Retinal pigment epithelial cell (primary cell): Measurements from ENCODE around the gene LETM1.

Experiments used
- DNase-seq: peaks from one replicate; pipeline ENCODE4 v3.0.0-alpha.2; 2010; ENCODE audit warnings: low read depth
- H3K4me3 ChIP-seq: 2 replicates; pipeline ENCODE4 v1.5.1; 2011; ENCODE audit warnings: mild to moderate bottlenecking, low read length, control low read depth, moderate library complexity
- TF ChIP-seq, protein P1 (sequence below): conservative IDR thresholded peaks from 2 replicates; pipeline ENCODE4 v1.5.1; 2011; ENCODE audit warnings: low read depth, low read length, control low read depth, inconsistent platforms

The LETM1 gene

DNA sequence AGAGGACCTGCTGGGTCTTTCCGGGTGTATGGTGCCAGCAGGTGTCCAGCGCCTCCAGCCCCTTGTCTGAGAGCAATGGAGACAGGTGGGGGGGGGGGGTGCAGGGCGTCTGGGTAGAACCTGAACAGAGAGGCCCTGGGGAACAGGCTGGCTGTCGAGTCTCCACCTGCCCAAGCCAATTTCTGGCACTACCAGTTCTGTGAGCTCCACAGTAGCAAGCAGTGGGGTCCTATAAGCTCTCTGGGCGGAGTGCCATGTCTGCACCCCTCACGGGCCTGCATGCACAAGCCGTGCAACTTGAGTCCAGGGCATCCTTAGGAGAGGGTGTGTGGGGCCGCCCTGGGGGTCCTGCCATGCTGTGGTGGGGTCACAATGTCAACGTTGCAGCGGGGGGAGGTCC lies 72.9 kb downstream of the LETM1 start:
- TF ChIP-seq, protein P1, sequence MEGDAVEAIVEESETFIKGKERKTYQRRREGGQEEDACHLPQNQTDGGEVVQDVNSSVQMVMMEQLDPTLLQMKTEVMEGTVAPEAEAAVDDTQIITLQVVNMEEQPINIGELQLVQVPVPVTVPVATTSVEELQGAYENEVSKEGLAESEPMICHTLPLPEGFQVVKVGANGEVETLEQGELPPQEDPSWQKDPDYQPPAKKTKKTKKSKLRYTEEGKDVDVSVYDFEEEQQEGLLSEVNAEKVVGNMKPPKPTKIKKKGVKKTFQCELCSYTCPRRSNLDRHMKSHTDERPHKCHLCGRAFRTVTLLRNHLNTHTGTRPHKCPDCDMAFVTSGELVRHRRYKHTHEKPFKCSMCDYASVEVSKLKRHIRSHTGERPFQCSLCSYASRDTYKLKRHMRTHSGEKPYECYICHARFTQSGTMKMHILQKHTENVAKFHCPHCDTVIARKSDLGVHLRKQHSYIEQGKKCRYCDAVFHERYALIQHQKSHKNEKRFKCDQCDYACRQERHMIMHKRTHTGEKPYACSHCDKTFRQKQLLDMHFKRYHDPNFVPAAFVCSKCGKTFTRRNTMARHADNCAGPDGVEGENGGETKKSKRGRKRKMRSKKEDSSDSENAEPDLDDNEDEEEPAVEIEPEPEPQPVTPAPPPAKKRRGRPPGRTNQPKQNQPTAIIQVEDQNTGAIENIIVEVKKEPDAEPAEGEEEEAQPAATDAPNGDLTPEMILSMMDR, result no peak
- DNase-seq, result no peak
- no peak overlapping the region for H3K4me3 ChIP-seq

DNA sequence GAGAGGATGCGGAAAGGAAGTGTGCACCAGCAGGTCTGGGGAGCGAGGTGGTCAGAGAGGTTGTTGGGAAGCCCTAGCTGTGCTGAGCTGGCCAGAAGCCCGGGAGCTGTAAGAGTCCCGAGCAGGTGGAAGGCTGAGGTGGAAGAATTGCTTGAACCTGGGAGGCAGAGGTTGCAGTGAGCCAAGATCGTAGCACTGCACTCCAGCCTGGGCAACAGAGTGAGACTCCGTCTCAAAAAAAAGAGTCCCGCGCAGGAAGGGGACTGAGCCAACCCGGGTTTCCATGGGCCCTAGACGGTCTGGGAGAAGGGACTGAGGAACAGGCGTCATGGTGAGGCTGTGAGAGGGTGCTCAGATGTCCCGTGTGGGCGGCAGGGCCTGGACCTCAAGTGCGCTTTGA lies 75.5 kb downstream of the LETM1 start:
- TF ChIP-seq, protein P1, result no peak
- H3K4me3 ChIP-seq, result no peak overlapping the region
- DNase-seq, result no peak

DNA sequence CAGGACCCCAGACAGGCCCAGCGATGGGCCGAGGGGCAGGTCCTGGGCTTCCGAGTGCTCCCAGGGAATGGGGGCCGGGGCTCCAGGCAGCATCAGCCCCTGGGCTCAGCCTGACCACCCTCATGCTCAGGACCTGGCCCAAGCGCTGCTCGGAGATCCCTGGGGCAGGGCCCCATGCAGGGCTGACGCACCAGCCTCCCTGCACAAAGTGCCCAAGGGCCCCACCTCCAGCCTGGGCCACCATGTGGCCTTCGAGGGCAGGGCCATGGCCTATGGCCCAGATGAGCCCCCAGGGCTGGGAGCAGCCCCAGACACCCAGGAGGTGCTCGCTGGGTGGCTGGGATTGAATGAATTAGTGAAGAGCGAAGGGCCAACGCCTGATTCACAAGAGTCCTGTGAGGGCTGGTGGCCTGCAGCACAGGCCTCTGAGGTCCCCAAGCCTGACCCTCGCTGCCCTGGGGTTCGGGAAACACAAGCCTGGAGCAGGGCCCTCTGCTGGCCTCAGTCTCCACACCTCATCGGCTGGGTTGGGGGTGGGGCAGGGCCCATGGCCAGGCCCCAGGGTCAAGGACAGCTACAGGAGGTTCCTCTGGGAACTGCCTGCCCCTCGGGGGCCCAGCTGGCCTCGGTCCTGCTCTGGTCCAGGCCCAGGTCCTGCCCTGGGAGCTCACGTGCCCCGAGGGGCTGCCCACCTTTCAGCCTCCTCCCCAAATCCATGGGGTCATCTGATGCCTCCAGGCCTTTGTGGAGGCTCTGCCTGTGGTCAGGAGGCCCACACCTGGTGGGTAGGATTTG lies 76.2 kb downstream of the LETM1 start:
- TF ChIP-seq, protein P1, result no peak
- DNase-seq, result no peak
- no peak overlapping the region for H3K4me3 ChIP-seq

DNA sequence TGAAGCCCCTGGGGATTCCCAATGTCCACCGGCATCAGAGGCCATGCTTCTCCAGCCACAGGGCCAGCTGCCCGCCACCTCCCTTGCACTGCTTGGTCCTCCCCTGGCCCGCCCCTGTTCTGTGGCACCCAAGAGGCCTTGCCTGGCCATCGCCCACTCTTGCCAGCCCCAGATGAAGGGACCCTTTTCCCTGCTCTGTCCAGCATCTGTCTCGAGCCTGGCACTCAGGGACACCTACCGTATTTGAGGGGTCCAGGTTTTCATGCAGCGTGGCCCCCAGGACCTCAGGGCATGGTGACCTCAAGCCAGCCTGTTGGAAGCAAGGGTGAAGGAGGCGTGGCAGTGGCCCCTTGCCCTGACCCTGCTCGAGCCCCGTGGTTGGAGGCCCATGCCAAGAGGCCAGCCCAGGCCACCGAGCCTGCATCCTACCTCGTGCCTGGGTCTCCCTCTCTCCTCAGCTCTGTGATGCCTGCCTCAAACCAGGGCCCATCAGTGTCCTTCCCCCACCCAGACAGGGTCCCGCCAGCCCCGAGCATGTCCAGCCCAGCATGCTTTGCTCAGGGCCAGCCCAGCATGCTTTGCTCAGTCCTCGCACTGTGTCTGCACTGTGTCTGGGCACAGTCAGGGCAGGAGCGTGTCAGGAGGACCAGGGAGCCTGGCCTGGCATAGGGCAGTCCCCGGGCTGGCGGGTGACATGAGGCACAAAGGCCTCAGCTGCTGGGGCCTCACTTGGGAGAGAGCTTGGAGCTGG lies 77.1 kb downstream of the LETM1 start:
- TF ChIP-seq, protein P1, result no peak
- no peak for DNase-seq
- H3K4me3 ChIP-seq, result no peak overlapping the region

DNA sequence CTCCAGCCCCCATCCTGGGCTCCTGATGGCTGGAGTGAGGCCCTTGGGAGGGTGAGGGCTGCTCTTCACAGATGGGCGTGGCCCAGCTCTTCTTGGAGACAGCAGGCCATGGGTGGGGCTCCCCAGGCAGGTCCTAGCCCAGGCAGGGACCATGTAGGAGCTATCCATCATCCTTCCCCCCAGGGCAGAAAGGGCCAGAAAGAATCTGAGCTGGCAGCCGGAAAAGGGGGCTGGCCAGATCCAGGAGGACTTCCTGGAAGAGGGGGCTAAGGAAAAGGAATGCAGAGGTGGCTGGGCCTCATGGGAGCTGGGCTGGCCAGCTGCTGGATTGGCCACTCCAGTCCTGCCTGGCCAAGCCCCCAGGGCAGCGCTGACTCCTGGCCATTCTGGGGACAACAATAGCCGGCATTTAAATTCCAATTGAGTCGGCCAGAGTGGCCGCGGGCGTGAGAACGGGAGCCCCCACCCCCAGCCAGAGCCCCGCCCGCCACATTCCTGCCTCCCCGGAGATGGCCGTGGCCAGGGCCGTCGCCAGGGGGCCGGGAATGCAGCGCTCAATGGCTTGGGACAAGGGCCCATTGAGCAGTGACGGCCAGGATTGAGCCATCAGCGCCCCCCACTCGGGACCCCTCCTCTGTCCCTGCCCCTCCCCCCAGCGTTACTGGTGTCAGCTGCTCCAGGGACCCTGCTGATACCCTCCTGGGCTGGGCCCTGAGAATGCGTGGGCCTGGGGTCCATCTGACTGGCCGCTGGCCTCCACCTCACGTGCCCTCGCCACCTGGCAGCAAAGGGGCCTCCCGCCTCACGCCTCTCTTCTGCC lies 77.9 kb downstream of the LETM1 start:
- TF ChIP-seq, protein P1, result peak; percentile 37
- DNase-seq, result no peak
- H3K4me3 ChIP-seq, result no peak overlapping the region

DNA sequence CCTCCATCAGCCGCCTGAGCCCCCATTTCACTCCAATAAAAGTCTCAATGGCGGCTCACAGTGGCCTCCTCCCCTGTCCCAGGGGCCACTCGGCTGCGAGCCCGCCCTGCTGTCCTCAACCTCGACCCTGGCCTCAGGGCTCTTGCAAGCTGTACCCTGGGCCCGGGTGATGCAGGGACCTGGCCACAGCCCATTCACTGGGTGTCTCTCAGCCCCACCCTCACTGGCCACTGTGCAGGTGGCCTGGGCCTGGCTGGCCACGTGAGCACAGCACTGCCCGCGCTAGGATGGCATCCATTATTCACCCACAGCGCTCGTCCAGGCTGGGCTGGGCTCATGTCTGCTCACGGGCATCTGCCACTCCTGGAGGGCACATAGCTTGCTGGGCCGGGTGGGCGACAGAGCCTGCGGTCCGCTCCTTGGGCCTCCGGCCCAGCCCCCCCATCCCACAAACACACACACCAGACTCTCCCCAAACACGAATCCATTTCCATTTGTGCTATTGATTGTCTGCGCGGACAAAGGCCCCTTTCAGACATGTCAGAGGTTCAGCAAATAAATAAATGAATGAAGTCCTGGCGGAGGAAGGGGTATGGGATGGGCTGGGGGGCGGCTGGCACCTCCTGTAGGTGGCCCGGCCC lies 79.3 kb downstream of the LETM1 start:
- no peak overlapping the region for H3K4me3 ChIP-seq
- TF ChIP-seq, protein P1, result no peak
- no peak for DNase-seq
